ENCODE data around the gene SLC6A7. TPM values are rescaled to one million over a fixed set of nuclear protein-coding genes. Genes with fewer than 3 reads are reported as not detected.

The SLC6A7 gene
- total RNA-seq, 1 donor from 2014 or later, result not detected

GRCh38 chr5:150176745-150177477 is 13.0 kb upstream of the SLC6A7 start:
- intact Hi-C loops (cut with DNase I), result no loop called here
- H3K4me3 ChIP-seq, result no peak overlapping the region
- no peaks in the 10 kb centered on the region for H3K9me3 ChIP-seq
- no peak for DNase-seq
- ATAC-seq, result no peak
- no peaks in the 10 kb centered on the region for H3K27me3 ChIP-seq
- TF ChIP-seq CTCF (IDR thresholded peaks at IDR 0.05), result no peak
- no peak overlapping the region for H3K27ac ChIP-seq
- no peaks in the 10 kb centered on the region for H3K36me3 ChIP-seq
- H3K4me1 ChIP-seq, result peaks cover 18% of the 10 kb centered on the region

GRCh38 chr5:150177721-150178120 is 12.1 kb upstream of the SLC6A7 start:
- Histone ChIP-seq H3K9me3 (no peaks in the 10 kb centered on the region), H3K4me3 (no peak overlapping the region), H3K27me3 (no peaks in the 10 kb centered on the region), H3K4me1 (peaks cover 18% of the 10 kb centered on the region), H3K27ac (no peak overlapping the region), H3K36me3 (no peaks in the 10 kb centered on the region)
- intact Hi-C loops (cut with DNase I), result no loop called here
- DNase-seq, result no peak
- TF ChIP-seq CTCF (IDR thresholded peaks at IDR 0.05), result no peak
- no peak for ATAC-seq

- peaks cover 18% of the 10 kb centered on the region for H3K4me1 ChIP-seq
- no peak overlapping the region for H3K4me3 ChIP-seq
- no peak for TF ChIP-seq CTCF (IDR thresholded peaks at IDR 0.05)
- no peak overlapping the region for H3K27ac ChIP-seq
- H3K36me3 ChIP-seq, result no peaks in the 10 kb centered on the region
- H3K27me3 ChIP-seq, result no peaks in the 10 kb centered on the region
- ATAC-seq, result no peak
- no peaks in the 10 kb centered on the region for H3K9me3 ChIP-seq
- no peak for DNase-seq
- intact Hi-C loops (cut with DNase I), result no loop called here
These were observed 11.6 kb upstream of the SLC6A7 start for GRCh38 chr5:150178262-150178661.

GRCh38 chr5:150179019-150179620 is 10.7 kb upstream of the SLC6A7 start:
- no peak for TF ChIP-seq CTCF (IDR thresholded peaks at IDR 0.05)
- Histone ChIP-seq H3K9me3 (no peaks in the 10 kb centered on the region), H3K4me1 (peaks cover 18% of the 10 kb centered on the region), H3K27ac (peak overlapping the region; percentile 71), H3K4me3 (no peak overlapping the region), H3K27me3 (no peaks in the 10 kb centered on the region), H3K36me3 (no peaks in the 10 kb centered on the region)
- intact Hi-C loops (cut with DNase I), result no loop called here
- DNase-seq (no peak), ATAC-seq (no peak)

- Histone ChIP-seq H3K4me1 (peaks cover 18% of the 10 kb centered on the region), H3K9me3 (no peaks in the 10 kb centered on the region), H3K36me3 (no peaks in the 10 kb centered on the region), H3K4me3 (no peak overlapping the region), H3K27ac (peak overlapping the region; percentile 71), H3K27me3 (no peaks in the 10 kb centered on the region)
- TF ChIP-seq CTCF (IDR thresholded peaks at IDR 0.05), result no peak
- intact Hi-C loops (cut with DNase I), result no loop called here
- ATAC-seq (peak; percentile 55), DNase-seq (peak; percentile 73)
These were observed 9.4 kb upstream of the SLC6A7 start for GRCh38 chr5:150180241-150181026.

Data from upper lobe of right lung (tissue), 1 donor.